HG02884 (cell line): ENCODE measurements around the gene ADRB1.
A peak's percentile ranks its signal among the peaks of the same experiment; 100 is the strongest.

ENCODE experiments used
- ATAC-seq: cut with Tn5 transposase; IDR thresholded peaks from one replicate; pipeline ENCODE4 v1.9.1; 2021; ENCODE audit warnings: mild to moderate bottlenecking, moderate library complexity; ENCODE audit not compliant: unreplicated experiment

Gene ADRB1

DNA sequence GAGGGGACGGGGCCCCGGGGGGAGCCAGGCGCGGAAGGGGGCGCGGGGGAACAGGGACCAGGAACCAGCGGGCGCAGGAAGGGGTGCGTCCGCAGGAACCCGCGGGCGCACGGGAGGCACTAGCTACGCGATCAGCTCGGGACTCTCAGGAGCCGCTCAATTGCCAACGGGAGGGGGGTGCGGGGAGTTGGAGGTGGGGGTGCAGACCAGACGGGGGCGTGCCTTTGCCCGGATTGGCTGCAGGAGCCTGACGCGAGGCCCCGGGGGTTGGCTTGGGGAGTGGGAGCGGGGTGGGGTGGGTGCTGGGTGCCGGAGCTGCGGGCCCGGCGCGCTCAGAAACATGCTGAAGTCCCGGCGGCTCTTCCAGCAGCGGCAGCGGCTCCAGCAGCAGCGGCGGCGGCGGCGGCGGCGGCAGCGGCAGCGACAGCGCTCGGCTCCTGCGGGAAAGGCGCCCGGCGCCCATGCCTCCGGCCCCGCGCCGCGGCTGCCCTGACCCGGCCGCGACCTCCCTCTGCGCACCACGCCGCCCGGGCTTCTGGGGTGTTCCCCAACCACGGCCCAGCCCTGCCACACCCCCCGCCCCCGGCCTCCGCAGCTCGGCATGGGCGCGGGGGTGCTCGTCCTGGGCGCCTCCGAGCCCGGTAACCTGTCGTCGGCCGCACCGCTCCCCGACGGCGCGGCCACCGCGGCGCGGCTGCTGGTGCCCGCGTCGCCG lies at the start of gene ADRB1:
TSS of gene ADRB1 (plus strand) at position 335 of the 715 bp plus-strand sequence. CDS start at position 602, 267 bp downstream.
- ATAC-seq = no peak

DNA sequence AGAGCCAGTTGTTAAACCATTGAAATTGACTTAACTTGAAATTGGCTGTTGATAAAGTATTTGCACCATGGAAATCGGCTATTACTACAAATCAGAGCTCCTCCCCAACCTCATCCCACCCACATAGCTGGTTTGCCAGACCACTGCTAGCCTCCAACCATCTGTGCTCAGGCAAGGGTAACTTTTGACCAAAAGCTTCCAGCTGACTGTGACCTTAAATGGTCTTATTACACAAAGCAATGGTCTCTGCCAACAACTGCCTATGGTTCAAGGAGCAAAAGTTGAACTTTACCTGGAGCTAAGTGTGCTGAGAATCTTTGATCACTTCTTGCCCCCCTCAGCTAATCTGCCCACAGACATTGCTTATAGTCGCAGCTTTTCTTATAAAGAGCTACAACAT lies 48.5 kb upstream of the ADRB1 start:
- ATAC-seq = no peak

DNA sequence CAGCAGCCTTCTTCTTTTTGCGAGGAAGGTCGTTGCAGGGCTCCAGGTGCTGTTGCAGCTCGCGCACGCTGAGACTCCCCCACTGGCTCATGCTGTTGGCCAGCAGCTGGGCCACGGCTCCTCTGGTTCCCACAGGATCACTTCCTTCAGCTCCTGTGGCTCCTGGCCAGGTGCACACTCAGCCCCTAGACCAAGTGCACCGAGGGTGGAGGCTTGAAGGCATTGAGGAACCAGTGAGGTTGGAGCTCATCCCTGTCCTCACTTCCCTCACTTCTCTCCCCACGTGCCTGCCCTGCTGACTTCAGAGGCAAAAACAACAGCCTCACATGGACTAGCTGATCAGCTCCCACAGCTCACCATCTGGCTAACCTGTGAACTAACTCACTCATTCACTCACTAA lies 46.2 kb upstream of the ADRB1 start:
- ATAC-seq = no peak

DNA sequence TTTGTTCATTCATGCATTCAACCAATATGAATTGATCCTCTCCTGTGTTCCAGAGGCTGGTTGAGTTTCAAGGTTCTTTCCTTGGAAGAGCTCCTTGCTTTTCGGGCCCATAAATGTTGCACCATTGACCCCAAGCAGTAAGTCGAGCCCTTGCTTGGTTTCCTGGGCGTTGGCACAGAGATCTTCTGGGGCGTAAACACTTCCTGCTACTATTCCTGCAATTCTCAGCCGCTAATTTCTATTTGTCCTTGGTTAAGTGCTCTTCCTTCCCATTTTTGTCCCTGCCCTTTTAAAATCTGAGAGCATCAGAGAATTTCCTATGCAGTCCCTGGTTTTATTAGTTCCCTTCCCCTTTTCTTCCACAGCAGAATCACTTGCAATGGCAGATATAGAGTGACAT lies 44.1 kb upstream of the ADRB1 start:
- no peak for ATAC-seq

DNA sequence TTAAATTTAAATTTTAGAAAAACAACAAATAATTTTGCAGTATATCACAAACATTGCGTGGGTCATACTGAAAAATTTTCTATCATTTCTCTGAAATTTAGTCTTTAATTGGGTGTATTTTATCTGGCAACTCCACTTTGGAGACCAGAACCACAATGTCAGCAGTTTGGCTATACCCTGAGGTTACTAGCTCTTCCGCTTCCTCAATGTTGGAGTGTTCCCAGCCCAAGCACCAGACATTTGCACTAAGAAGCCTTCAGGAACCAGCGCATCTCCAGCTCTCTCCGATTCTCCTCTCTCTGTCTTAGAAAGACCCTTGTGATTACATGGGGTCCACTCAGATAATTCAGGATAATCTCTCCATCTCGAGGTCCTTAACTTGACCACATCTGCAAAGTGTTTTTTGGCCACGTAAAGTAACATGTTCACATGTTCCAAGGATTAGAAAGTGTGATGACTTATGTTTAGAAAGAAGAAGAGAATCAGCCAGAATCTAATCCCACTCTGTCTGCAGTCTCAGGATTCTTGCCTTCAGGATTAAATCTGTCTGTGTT lies 43.1 kb upstream of the ADRB1 start:
- no peak for ATAC-seq

DNA sequence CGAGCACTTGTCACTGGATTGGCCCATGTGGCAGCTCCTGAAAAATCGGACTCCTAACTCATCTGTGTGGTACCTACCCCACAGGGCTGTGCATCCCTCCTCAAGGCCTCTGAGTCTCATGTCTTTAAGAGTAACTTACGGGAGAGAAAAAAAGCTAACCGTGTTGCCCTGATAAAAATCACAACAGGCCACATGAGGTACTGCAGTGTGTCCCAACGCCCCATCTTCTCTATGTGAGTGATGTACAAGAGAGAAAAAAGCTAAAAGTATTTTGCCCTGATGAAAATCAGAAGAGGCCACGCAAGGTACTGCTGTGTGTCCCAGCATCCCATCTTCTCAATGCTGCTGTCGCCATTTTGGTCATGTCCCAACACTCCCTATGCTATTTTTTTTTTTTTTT lies 41.2 kb upstream of the ADRB1 start:
- ATAC-seq = no peak

DNA sequence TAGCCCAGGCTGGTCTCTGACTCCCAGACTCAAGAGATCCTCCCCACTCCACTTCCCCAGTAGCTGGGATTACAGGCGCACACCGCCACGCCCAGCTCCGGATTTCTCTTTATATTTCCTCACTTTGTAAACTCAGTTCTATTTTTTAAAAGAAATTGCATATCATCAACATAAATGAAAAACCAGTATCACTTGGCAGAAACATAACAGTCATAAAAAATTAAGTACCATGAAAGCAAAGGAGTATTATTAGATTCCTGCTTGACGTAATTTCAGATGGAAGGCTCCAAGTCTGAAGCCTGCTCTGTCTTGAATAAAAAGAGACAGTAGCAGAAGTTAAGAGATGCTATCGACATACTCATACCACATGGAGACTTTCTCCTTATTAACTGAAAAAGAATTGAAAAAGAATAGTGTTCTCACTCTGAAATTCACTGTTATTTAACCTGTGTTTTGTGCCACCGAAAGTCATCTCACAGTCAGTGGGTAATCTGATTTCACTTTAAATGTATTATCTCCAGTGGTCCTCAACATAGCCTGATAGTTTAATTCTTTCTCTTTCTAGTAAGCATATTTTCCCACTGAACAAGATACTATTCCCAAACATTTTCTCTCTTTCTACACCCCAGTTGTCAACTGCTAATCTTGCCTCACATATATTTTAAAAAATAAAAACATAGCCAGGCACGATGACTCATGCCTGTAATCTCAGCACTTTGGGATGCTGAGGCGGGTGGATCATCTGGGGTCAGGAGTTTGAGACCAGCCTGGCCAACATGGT lies 40.3 kb upstream of the ADRB1 start:
- ATAC-seq = no peak

DNA sequence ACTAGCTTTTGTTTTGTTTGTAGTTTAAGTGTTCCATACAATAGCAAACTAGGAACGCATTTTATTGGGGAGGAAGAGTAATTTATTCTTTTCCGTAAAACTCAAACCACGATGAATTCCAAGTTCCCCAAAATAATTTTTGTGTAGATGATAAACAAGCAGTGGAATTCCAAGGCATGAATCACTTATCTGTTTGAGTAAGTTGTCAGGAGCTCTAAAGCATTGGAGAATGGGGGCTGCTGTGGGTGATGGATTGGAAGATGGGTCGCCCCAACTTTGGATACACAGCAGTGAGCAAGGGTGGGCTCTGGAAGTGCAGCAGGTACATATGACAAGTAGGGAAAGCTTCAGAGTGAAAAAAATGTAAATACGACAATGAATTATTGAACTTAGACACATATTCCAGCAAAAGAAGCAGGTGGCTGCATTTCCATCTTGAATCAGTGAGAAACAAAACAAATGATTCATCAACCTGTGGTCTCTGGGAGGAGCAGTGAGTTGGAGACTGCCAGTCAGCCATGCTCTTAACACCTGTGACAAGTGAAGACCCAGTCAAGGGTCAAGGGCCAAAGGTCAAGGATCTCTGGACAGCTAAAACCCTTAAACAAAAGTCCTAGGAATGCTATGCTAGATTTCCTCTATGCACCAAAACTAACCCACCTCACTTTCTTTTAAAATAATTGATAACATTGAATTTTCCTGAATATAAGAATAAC lies 34.2 kb upstream of the ADRB1 start:
- ATAC-seq = no peak

DNA sequence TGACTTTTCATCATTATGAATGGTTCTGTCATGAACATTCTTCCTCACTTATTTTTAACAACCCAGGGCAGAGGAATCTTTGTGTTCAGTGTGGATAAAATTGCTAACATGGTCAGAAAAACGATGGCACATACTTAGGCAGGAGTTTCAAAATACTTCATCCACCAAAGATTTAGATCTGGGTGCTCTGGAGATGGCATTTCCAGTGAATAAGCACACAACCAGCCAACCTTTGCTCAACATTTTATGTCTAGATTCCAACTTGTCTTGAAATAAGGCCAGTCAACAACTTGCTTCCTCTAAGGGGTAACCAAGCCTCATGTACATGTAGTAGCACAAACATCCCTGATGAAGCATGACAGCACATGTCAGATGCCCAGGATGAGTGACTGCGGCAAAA lies 33.4 kb upstream of the ADRB1 start:
- no peak for ATAC-seq

DNA sequence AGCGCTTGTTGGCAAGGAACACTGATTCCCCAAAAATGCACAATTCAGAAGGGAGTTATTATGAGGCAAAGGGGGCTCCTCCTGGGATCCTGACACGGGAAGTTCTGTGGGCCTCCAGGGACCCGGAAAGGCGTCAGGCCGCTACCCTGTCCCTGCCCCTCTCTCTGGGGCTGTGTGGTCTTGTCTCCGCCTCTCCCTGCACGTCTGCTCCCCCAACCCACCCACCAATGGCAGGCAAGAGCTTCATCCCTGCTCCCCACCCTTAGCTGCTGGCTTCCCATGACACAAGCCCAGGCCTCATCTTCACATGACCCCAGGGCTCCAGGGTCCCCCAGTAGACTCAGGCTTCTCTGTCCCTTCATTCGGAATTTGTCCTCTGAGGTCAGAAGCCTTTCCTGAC lies 31.0 kb upstream of the ADRB1 start:
- no peak for ATAC-seq

DNA sequence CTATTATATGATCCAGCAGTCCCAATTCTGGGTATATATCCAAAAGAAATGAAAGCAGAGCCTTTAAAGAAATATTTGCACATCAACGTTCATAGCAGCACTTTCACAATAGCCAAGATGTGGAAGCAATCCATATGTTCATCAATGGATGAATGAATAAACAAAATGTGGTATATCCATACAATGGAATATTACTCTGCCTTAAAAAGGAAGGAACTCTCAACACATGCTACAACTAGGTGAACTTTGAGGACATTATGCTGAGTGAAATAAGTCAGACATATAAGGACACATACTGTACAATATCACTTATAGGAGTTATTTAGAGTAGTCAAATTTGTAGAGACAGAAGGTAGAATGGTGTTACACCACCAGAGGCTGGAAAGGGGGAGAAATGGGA lies 28.0 kb upstream of the ADRB1 start:
- ATAC-seq = no peak

DNA sequence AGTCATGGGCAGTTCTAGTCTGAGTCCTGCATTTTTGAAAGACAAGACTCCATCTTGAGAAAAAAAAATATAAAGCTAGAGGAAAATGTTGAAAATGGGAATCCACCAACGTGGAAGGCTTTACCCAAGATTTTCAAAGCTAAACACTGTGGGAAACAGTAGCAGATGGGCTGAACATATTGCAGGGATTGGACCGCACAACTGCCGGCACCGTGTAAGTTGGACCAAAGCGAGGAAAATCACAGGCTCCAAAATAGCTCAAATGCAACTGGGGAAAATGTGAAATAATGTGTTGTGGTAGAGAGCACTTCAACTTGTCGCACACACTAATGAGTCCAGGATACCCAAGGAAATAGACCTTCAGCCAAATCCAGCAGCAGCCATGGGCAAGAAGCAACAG lies 26.4 kb upstream of the ADRB1 start:
- ATAC-seq = no peak

DNA sequence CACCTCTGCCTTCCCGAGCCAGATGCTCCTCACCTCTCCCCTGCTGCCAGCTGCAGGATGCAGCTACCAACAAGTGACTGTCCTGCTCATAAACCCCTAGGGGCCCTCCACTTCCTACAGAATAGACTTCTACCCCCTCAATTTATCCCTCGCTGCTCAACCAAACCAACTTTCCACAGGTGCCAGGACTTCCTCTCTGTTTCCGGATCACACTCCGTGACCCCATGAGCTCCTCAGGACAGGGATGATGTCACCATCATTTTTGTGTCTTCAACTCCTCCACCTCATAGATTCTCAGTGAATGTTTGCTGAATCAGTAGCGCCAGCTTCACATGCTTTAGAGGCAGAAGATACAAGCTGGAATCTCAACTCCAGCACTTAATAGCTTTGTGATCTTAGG lies 25.8 kb upstream of the ADRB1 start:
- no peak for ATAC-seq

DNA sequence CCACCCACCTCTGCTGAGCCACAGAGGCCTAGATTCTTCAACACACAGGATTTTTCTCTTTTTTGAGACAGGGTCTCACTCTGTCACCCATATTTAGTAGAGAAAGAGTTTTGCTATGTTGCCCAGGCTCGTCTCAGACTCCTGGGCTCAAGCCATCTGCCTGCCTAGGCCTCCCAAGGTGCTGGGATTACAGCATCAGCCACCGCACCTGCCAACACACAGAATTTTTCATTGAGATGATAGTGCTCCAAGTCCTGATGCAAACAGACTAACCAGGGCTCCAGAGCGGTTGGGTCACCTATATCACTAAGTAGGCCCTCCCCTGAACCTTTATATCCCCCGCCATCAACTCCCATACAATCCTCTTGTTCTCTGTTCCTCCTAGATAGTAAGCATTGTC lies 24.4 kb upstream of the ADRB1 start:
- no peak for ATAC-seq

DNA sequence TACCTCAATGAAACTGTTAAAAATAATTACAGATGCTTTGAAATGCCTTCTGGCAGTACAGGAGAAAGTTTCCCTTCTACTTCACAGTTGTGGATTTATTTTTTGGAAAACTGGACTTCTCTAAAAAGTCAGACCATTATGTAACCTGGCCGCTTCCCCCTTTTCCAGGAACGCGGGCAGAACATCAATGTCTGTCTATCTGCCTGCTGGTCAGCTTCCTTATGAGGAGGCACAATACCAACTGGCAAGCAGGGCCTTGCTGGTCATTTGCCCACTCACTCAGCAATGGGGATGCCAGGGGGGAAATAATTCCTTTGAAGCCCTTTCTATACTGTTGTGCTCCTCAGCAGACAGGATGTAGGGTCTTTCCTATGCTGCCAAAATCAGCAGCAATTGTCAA lies 22.5 kb upstream of the ADRB1 start:
- no peak for ATAC-seq

DNA sequence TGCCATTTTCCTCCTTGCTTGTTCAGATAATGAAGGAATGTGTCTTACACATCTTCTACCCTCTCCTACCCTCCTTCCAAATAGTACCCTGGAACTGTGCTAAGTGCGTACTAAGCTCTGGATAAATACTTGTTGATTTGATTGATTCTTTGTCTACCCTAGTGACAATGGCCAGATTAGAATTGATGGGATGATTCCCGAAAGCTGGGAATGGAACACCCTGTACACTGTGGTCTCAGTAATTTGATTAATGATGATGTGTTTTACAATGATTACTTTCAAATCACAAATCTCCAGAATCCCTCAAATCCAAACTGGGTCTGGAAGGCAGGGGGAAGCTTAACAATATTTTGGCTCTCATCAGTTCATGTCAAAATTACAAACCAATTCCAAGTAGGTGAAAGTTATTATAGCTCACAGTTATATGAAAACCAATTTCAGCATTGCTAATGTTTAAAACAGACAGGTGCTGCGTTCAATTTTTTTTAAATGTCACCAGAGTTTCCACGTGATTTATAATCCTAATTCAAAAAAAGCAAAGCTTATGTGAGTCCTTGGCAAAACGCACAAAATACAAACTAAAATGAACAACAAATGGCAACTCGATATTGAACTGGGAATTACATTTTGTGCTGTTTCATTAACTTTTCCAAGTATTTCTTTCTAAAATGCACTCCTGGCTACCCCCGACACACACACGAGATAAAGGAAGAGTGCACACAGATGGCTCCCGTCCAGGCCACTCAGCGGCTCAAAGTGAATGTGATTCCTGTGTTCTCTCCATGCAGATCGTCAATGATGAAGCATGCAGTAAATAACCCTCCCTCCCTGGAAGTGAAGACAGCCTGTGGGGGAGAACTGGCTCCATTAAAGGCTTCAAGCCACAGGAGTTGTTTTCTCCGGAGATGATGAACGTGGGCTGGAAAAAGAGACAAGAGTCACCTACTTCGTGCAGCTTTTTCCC lies 21.7 kb upstream of the ADRB1 start:
- no peak for ATAC-seq

DNA sequence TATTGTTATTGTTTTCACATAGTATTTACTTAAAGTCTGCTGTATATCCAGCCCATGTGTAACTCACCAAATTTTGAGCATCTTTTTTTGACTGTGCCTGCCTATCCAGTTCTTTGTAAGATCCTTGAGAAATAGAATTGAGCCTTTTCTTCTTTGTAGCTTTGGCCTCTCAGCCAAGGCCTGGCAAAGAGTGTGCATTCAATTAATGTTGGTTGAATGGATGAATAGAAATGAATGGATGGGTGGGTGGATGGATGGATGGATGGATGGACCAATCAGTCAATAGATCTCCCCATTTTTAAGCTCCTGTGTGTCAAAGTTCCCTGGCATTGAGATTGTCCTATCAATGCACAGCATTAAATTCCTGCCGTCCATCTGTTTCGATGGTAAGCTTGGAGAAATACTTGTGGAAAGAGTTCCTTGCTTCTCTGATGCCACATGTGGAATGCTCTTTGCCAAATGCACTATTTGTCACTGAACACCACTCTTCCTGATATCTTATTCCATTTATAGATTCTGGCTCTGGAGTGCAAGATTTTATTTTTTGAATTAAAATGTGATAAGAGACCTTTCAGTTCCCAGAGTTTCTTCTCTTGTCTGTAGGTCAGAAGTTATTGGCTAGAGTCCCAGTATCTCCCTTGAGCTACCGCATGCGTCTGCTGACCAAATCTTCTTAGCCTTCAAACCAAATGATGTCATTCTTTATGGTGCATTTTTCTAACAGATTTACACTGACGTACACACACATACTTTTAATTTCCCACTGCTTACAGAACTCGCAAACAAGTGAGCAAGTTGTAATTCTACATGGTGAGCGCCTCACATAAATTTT lies 20.7 kb upstream of the ADRB1 start:
- ATAC-seq = no peak

DNA sequence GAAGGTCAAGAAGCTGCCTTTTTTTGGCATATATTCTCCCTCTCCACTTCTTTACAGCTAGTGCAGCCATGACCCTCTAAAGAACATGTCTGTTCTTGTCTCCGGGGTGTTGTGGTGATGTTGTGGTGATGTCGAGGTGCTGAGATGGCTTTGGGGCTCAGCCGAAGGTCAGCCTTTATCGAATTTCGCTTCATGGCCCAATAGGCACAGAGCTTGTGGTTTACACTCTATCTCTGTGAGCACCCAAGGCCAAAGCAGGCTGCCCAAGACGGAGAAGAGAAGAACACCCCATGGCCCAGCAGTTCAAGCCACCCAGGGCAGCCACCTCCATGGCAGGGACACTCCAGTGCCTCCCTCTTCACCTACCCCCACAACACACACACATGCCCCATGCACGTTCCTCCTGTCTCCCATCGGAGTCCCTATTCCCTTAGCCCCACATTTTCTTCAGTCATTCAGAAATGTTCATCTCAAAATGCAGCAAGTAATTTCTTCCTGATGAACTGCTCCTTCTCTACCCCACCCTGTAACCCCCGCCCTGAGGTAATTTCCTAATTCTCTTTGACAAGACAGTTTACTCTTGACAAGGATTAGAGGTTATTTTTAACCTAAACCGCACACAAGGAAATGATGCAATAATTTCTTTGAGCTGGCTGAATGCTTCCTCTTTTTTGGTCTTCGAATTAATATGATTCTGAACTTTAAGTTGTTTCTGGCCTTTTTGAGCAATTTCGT lies 18.6 kb upstream of the ADRB1 start:
- peak; percentile 61 for ATAC-seq

DNA sequence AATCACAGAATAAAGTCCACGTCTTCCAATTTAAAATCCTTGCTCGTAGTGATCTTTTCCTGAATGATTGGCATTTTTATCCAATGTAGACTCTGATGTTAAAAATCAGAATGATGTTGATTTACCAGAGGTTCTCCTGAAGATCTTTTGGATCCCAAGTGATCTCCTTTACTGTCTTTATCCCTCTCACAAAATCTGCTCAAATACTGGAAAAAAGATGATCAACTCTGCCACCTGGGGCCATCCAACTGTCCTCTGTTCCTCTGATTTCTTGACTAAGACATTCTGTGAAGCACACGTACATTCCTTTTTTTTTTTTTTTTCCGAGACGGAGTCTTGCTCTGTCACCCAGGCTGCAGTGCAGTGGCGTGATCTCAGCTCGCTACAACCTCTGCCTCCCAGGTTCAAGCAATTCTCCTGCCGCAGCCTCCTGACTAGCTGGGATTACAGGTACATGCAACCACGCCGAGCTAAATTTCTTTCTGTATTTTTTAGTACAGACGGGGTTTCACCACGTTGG lies 18.0 kb upstream of the ADRB1 start:
- ATAC-seq = no peak
